HL-60 (cell line): ENCODE data around the gene HCFC1R1.

Experiments
- DNase-seq, 2 experiments: peaks; one replicate each; pipeline ENCODE4 v3.0.0-alpha.2; 2010 to 2020; ENCODE audit warnings: low read depth in 1 of 2, low spot score in 1 of 2
- H3K27ac ChIP-seq: fragments of 250-450 bp; sonication (Bioruptor Pico); replicated peaks from 2 replicates; pipeline ENCODE4 v1.5.1; 2020; ENCODE audit warnings: mild to moderate bottlenecking, moderate library complexity
- H3K27me3 ChIP-seq: fragments of 250-450 bp; sonication (Bioruptor Pico); 2 replicates; pipeline ENCODE4 v1.5.1; 2021; ENCODE audit warnings: mild to moderate bottlenecking, moderate library complexity; ENCODE audit not compliant: insufficient read depth, poor library complexity, severe bottlenecking
- H3K4me3 ChIP-seq: replicated peaks from 2 replicates; pipeline ENCODE4 v1.5.1; 2011; ENCODE audit warnings: mild to moderate bottlenecking, control low read depth, low read length; ENCODE audit not compliant: insufficient read depth
- GABPA ChIP-seq: IDR thresholded peaks from 2 replicates; pipeline ENCODE4 v1.6.1; 2012; ENCODE audit warnings: low read depth
- POLR2AphosphoS5 ChIP-seq: IDR thresholded peaks from 2 replicates; pipeline ENCODE4 v1.6.1; 2012; ENCODE audit warnings: low read depth
- SPI1 ChIP-seq: IDR thresholded peaks from 2 replicates; pipeline ENCODE4 v1.6.1; 2012; ENCODE audit warnings: low read depth, mild to moderate bottlenecking, borderline replicate concordance
- TF ChIP-seq, protein P1 (sequence below): IDR thresholded peaks from 2 replicates; pipeline ENCODE4 v1.6.1; 2012; ENCODE audit warnings: low read depth; ENCODE audit not compliant: insufficient replicate concordance
- TF ChIP-seq, protein P2 (sequence below): IDR thresholded peaks from one replicate; pipeline ENCODE4 v1.5.1; 2011; ENCODE audit warnings: low read length, control low read depth, inconsistent platforms; ENCODE audit not compliant: insufficient read depth

HCFC1R1 gene

DNA sequence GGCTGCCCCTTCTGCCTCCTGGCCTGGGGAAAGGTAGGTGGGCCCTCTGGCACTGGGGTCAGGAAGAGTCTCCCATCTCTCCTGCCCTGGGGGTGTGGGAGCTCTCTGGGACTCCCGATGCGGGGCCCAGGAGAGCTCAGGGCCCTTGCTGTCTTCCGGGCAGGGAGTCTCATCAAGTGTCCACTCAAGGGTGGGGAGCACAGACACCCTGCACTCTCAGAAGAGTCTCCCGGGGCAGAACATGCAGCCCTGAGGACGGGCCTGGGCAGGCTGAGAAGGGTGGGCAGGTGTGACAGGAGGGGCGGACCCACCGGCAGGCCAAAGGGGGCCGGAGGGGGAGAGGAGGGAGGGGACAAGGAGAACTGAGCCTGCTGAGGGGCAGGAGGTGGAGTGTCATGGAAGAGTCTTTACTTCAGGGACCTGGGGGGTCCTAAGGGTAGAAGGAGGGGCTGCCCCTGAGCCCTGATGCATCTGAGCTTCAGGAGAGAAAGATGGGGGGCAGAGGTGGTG, 35.1 kb downstream of the HCFC1R1 start:
- no peak overlapping the region for H3K4me3 ChIP-seq
- H3K27me3 ChIP-seq, result peaks cover 2% of the 10 kb centered on the region
- TF ChIP-seq GABPA (no peak), POLR2AphosphoS5 (no peak), SPI1 (no peak)
- TF ChIP-seq, protein P1, sequence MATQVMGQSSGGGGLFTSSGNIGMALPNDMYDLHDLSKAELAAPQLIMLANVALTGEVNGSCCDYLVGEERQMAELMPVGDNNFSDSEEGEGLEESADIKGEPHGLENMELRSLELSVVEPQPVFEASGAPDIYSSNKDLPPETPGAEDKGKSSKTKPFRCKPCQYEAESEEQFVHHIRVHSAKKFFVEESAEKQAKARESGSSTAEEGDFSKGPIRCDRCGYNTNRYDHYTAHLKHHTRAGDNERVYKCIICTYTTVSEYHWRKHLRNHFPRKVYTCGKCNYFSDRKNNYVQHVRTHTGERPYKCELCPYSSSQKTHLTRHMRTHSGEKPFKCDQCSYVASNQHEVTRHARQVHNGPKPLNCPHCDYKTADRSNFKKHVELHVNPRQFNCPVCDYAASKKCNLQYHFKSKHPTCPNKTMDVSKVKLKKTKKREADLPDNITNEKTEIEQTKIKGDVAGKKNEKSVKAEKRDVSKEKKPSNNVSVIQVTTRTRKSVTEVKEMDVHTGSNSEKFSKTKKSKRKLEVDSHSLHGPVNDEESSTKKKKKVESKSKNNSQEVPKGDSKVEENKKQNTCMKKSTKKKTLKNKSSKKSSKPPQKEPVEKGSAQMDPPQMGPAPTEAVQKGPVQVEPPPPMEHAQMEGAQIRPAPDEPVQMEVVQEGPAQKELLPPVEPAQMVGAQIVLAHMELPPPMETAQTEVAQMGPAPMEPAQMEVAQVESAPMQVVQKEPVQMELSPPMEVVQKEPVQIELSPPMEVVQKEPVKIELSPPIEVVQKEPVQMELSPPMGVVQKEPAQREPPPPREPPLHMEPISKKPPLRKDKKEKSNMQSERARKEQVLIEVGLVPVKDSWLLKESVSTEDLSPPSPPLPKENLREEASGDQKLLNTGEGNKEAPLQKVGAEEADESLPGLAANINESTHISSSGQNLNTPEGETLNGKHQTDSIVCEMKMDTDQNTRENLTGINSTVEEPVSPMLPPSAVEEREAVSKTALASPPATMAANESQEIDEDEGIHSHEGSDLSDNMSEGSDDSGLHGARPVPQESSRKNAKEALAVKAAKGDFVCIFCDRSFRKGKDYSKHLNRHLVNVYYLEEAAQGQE, result no peak
- TF ChIP-seq, protein P2, sequence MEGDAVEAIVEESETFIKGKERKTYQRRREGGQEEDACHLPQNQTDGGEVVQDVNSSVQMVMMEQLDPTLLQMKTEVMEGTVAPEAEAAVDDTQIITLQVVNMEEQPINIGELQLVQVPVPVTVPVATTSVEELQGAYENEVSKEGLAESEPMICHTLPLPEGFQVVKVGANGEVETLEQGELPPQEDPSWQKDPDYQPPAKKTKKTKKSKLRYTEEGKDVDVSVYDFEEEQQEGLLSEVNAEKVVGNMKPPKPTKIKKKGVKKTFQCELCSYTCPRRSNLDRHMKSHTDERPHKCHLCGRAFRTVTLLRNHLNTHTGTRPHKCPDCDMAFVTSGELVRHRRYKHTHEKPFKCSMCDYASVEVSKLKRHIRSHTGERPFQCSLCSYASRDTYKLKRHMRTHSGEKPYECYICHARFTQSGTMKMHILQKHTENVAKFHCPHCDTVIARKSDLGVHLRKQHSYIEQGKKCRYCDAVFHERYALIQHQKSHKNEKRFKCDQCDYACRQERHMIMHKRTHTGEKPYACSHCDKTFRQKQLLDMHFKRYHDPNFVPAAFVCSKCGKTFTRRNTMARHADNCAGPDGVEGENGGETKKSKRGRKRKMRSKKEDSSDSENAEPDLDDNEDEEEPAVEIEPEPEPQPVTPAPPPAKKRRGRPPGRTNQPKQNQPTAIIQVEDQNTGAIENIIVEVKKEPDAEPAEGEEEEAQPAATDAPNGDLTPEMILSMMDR, result no peak
- no peak for DNase-seq
- no peak overlapping the region for H3K27ac ChIP-seq

DNA sequence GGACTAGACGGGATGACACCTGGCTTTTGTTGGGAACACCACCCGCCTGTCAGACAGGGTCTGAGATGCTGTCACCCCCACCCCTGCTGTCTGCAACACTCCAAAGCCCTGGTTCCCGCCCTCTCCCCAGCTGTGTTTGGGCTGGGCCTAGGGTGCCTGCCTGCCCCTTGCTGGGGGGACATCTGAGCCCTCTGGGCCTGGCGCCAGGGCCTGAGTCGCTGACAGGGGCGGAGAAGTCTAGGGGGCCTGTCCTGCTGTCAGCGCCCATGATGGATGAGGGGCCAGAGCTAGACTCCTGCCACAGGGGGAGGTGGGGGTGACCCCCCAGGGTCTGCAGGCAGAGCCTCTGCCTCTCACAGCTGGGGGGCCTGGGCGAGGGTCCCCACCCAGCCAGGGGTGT, 35.9 kb downstream of the HCFC1R1 start:
- peaks cover 2% of the 10 kb centered on the region for H3K27me3 ChIP-seq
- no peak for DNase-seq

DNA sequence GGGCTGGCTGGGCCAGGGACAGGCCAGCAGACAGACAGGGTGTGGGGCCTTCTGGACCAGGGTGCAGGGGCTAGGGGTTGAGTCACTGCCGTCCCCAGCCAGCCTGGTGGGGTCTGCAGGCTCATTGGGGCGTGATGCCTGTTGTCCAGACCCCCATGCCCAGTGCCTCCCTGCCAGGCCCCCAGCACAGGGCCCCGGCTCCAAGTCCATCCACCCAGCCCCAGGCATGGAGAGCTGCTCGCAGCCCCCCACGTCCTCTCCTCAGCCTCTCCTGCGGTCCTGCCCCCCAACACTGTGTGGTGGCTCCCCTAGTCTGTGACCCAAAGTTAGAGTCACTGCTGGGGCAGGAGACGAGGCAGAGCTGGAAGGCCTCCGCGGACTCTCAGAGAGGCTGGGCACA, 36.5 kb downstream of the HCFC1R1 start:
- TF ChIP-seq GABPA (no peak), POLR2AphosphoS5 (no peak), SPI1 (no peak)
- TF ChIP-seq, protein P2, result no peak
- TF ChIP-seq, protein P1, result no peak
- peaks cover 2% of the 10 kb centered on the region for H3K27me3 ChIP-seq
- no peak overlapping the region for H3K4me3 ChIP-seq
- DNase-seq, result no peak
- no peak overlapping the region for H3K27ac ChIP-seq

More for the DNA sequence above, 35.9 kb downstream of the HCFC1R1 start:
- Histone ChIP-seq H3K27ac (no peak overlapping the region), H3K4me3 (no peak overlapping the region)
- TF ChIP-seq SPI1 (no peak), GABPA (no peak)
- TF ChIP-seq, protein P1, result no peak
- TF ChIP-seq, protein P2, result no peak
